GM19467 (cell line): Measurements from ENCODE around the gene DENND1A.
"Not testable (repeated sequence)": the region's sequence is repeated elsewhere in the genome, so short reads cannot be mapped to it uniquely, and the experiment has no call there.

ENCODE experiments used
- ATAC-seq: cut with Tn5 transposase; IDR thresholded peaks from one replicate; pipeline ENCODE4 v1.9.1; 2021; ENCODE audit warnings: mild to moderate bottlenecking, moderate library complexity; ENCODE audit not compliant: unreplicated experiment

The DENND1A gene

GRCh38 chr9:123334639-123335038, 595.3 kb downstream of the DENND1A start:
- ATAC-seq: no peak

DNA sequence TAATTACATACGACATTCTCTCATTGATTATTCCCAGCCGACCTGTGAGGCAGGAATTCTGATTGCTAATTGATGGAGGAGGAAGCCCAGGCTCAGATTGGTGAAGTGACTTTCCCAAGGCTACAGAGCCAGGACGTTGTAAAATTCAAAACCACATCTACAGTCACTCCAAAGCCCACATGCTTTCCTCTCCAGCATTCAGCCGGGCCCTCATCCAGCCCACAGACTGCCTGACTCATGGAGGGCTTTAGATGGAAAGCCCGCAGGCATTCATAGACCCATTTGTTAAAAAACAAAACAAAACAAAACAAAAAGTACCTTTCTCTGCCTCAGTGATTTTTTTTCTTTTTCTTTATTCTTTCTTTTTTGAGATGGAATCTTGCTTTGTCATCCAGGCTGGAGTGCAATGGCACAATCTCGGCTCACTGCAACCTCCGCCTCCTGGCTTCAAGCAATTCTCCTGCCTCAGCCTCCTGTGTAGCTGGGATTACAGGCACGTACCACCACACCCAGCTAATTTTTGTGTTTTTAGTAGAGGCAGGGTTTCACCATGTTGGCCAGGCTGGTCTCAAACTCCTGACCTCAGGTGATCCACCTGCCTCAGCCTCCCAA, 596.8 kb downstream of the DENND1A start:
- not testable (repeated sequence) for ATAC-seq

DNA sequence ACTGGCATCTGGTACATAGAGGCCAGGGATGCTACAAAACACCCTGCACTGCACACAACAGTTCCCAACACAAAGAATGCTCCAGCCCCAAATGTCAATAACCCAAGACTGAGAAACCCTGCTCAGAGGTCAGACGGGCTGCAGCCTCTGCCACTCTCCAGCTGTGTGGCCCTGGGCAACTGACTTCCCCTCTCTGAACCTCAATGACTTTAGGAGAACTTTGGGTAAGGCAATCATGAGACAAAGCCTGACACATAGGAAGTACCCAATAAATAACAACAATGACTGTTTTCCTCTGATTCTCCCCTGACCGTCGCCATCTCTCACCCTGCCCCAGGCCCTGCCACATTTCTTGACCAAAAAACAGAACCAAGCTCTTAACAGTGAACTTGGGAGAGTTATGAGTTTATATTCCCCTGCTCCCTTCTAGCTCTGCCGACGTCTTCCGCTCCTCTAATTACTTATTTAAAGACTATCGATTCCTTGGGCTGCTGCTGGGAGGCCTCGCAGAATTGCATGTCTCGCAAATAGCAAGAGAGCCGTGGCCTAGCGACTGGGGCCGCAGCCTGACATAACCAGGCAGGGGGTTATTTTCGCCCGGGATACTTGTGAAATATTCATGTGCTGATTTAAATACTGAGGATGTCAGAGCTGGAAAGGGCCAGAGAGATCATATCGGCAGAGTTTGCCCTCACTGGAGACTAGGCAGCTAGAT, 598.4 kb downstream of the DENND1A start:
- no peak for ATAC-seq
